K562 (cell line): Measurements from ENCODE around the gene PRAME. TPM values are rescaled to one million over a fixed set of nuclear protein-coding genes. Genes with fewer than 3 reads are reported as not detected.
"Not testable (repeated sequence)": the region's sequence is repeated elsewhere in the genome, so short reads cannot be mapped to it uniquely, and the experiment has no call there.

Source experiments
- ATF3 ChIP-seq, 2 experiments: fragments of 450-650 bp in 1 of 2; sonication (generic) in 1 of 2; formaldehyde crosslinking in 1 of 2; IDR thresholded peaks in 1 of 2; conservative IDR thresholded peaks in 1 of 2; 2 replicates each; pipeline versions ENCODE4 v1.6.1 to v1.8.1; 2016 to 2023; ENCODE audit warnings: mild to moderate bottlenecking in 2 of 2, moderate library complexity in 2 of 2, inconsistent platforms in 1 of 2, missing genetic modification reagents in 1 of 2
- KAT7 ChIP-seq: sonication (generic); formaldehyde crosslinking; IDR thresholded peaks from 2 replicates; pipeline ENCODE4 v1.8.0; 2022; ENCODE audit warnings: missing genetic modification reagents, mild to moderate bottlenecking, borderline replicate concordance
- STAT6 ChIP-seq: sonication (generic); formaldehyde crosslinking; IDR thresholded peaks from 2 replicates; pipeline ENCODE4 v1.8.1; 2023; ENCODE audit warnings: mild to moderate bottlenecking, missing genetic modification reagents
- ZBTB49 ChIP-seq: sonication (generic); formaldehyde crosslinking; IDR thresholded peaks from 2 replicates; pipeline ENCODE4 v1.8.0; 2022; ENCODE audit warnings: missing genetic modification reagents, mild to moderate bottlenecking, borderline replicate concordance
- ZNF121 ChIP-seq: sonication (generic); formaldehyde crosslinking; conservative IDR thresholded peaks from 2 replicates; pipeline ENCODE4 v1.8.0; 2022; ENCODE audit warnings: missing genetic modification reagents
- ZNF232 ChIP-seq: sonication (generic); formaldehyde crosslinking; IDR thresholded peaks from 2 replicates; pipeline ENCODE4 v1.8.0; 2022; ENCODE audit warnings: mild to moderate bottlenecking, missing genetic modification reagents
- polyA plus RNA-seq, 8 experiments: library from polyadenylated mRNA; depleted of rRNA in 4 of 8; stranded (reverse) in 5 of 8; unstranded in 3 of 8; fragments of >200 nt; fragmentation: Nextera tagmentation in 2 of 8; fragmentation: Illumina TruSeq in 1 of 8; extraction: Ambion mirVana in 2 of 8; extraction: Trizol in 1 of 8; gene quantifications; 2 replicates each; pipeline versions ENCODE4 v1.2.1 to v1.2.3, GENCODE V29; 2011 to 2014; ENCODE audit warnings: inconsistent platforms in 1 of 8, missing spikeins in 1 of 8
- total RNA-seq, 7 experiments: library from RNA; depleted of rRNA in 6 of 7; stranded (reverse); fragments of >200 nt in 6 of 7; fragmentation: Illumina TruSeq in 2 of 7; extraction: Trizol in 2 of 7; gene quantifications; 2 replicates each; pipeline versions ENCODE4 v1.2.1 to v1.2.3, GENCODE V29; 2011 to 2021; ENCODE audit warnings: low replicate concordance in 1 of 7

Gene PRAME
- total and polyA plus RNA-seq, 9 of the 15 experiments (the other 6 are each of a cell fraction or from before 2014, with no cell fraction given): 662 to 2,141 (median 1,142) TPM

GRCh38 chr22:22509912-22510311 is 49.2 kb downstream of the PRAME start (continued):
- TF ChIP-seq ZBTB49 (CRISPR knock-in tag) (peak; percentile 70; the same call in 1 of the 2 replicates), STAT6 (CRISPR knock-in tag) (peak; percentile 90), ZNF121 (CRISPR knock-in tag) (peak; percentile 62), KAT7 (CRISPR knock-in tag) (0 out of 2 replicates have a peak, but pooled peaks have one; percentile 13), ZNF232 (peak; percentile 80; the same call in 1 of the 2 replicates), ATF3 (CRISPR knock-in tag; conservative IDR thresholded peaks at IDR 0.05) (peak; percentile 52; the same call in 1 of the 2 replicates)
- TF ChIP-seq ATF3 (IDR thresholded peaks at IDR 0.05): not testable (repeated sequence)
- TF ChIP-seq, all 486 proteins: peak for 13; not testable (repeated sequence) for 473
